ENCODE results near the gene CD37.

The CD37 gene

DNA sequence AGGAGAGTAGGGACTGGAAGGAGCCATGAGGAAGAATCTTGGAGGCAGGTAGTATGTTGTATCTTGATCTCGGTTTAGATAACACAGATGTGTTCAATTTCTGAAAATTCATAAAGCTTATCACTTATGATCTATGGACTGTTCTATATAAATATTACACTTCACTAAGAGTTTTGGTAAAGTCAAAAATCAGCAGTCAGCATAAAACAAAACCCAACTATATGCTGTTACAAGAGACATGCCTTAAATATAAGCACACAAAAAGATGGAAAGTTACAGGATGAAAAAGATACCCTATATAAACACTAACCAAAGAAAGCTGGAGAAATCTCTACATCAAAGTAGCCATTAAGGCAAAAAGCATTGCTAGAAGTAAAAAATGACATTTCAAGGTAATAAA lies 48.4 kb downstream of the CD37 start:
- DNase-seq, result no peak

DNA sequence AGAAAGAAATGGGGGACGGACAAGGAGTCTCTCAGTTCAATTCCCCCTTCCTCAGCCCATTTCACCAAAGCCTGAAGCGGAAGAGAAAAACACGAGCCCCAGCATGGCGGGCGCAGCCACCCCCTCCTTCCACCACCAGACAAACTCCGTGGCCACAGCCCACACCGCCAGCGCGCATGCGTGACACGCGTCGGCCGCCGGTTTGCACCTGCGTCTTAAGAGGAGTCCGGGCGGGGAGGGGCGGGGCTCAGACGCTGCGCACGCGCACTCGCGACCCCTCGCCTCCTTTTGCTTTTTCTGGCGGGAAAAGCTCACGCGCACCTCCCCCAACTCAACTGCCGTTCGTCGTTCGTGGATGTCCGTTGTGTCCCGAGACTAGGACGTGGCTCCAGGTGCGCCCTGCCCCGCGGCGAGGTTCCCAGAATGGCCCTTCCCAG lies 52.7 kb downstream of the CD37 start, which contains the start of gene KASH5:
KASH5 (plus strand) TSS at position 314 of the 437 bp plus-strand sequence. CDS start 2,635 bp downstream, outside the sequence.
- no peak for DNase-seq

DNA sequence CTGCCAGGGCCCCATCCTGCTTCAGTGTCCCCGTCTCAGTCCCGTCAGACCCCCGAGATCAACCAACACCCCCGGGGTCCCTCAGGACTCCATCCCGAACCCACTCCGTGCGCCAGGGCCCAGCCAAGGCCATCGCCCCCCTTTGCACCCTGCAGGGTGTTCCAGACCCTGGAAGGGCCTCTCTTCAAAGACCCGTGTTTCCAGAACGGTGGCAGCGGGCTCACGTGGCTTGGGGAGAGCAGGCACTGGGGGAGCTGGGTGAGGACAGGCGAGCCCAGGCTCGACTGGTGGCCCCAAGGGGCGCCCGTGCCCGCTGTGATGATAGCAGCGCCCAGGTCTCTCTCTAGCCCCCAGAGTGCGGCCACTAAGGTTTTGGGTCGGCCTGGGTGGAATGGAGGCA lies 54.2 kb downstream of the CD37 start:
- no peak for DNase-seq

Measured in DMS79 (cell line).